B cell (primary cell): ENCODE measurements around the gene CCDC6. TPM values are rescaled to one million over a fixed set of nuclear protein-coding genes. Genes with fewer than 3 reads are reported as not detected.

ENCODE experiments used
- ATAC-seq: fragments of 200-7000 bp; cut with Tn5 transposase; one replicate; pipeline ENCODE4 v1.10.0; 2021; ENCODE audit warnings: low read depth, mild to moderate bottlenecking, moderate number of reproducible peaks, moderate library complexity
- CTCF ChIA-PET: fragments of 350-600 bp; sonication (Branson Sonifier 250); formaldehyde crosslinking; loops from one replicate; lab custom pipeline; 2021; ENCODE audit warnings: antibody characterized with exemption, inconsistent platforms; lab: Charles Lee
- POLR2A ChIA-PET: fragments of 350-600 bp; sonication (Branson Sonifier 250); formaldehyde crosslinking; loops from one replicate; lab custom pipeline; 2021; ENCODE audit warnings: antibody characterized with exemption; lab: Charles Lee
- DNase-seq: peaks from one replicate; pipeline ENCODE4 v3.0.0; 2013
- H2AFZ ChIP-seq: 2 replicates; pipeline ENCODE4 v1.6.1; 2012; ENCODE audit warnings: mild to moderate bottlenecking, low read depth, low read length; ENCODE audit not compliant: insufficient read depth, poor library complexity, severe bottlenecking
- H3K27ac ChIP-seq, 2 donors: 1 replicate in 1 of 2; 2 replicates in 1 of 2; pipeline ENCODE4 v1.5.1; 2012 to 2013; ENCODE audit warnings: low read length in 2 of 2, mild to moderate bottlenecking in 2 of 2, moderate library complexity in 1 of 2
- H3K27me3 ChIP-seq, 4 experiments: fragments of 200-600 bp in 1 of 4; sonication (generic) in 1 of 4; replicated peaks in 1 of 4; 1 replicate in 2 of 4; 2 replicates in 2 of 4; pipeline versions ENCODE4 v1.6.1 to v1.7.0; 2013 to 2016; ENCODE audit warnings: low read length in 3 of 4, mild to moderate bottlenecking in 2 of 4, mixed read lengths in 1 of 4, moderate library complexity in 1 of 4; ENCODE audit not compliant: insufficient read depth in 4 of 4, control insufficient read depth in 3 of 4; ENCODE audit errors: control extremely low read depth in 1 of 4
- H3K36me3 ChIP-seq, 2 experiments: replicated peaks in 1 of 2; 1 replicate in 1 of 2; 2 replicates in 1 of 2; pipeline versions ENCODE4 v1.6.1 to v1.7.1; 2013; ENCODE audit warnings: low read length in 1 of 2; ENCODE audit not compliant: insufficient read depth in 2 of 2, control insufficient read depth in 1 of 2; ENCODE audit errors: control extremely low read depth in 1 of 2, extremely low read depth in 1 of 2
- H3K4me1 ChIP-seq, 2 donors: fragments of 200-600 bp in 1 of 2; sonication (generic) in 1 of 2; 1 replicate in 1 of 2; 2 replicates in 1 of 2; pipeline versions ENCODE4 v1.5.1 to v1.6.1; 2013 to 2017; ENCODE audit warnings: low read length in 2 of 2; ENCODE audit not compliant: control insufficient read depth in 2 of 2, insufficient read depth in 2 of 2
- H3K4me2 ChIP-seq: replicated peaks from 2 replicates; pipeline ENCODE3; 2012; ENCODE audit warnings: mild to moderate bottlenecking, low read depth, low read length; ENCODE audit not compliant: poor library complexity, severe bottlenecking
- H3K4me3 ChIP-seq, 5 experiments: fragments of 200-600 bp in 1 of 5; sonication (generic) in 1 of 5; 1 replicate in 3 of 5; 2 replicates in 2 of 5; pipeline versions ENCODE4 v1.5.1 to v1.7.0; 2011 to 2016; ENCODE audit warnings: low read length in 4 of 5, mild to moderate bottlenecking in 4 of 5, low read depth in 2 of 5, control low read depth in 1 of 5, moderate library complexity in 1 of 5; ENCODE audit not compliant: insufficient read depth in 1 of 5; ENCODE audit errors: control extremely low read depth in 1 of 5, extremely low read depth in 1 of 5
- H3K79me2 ChIP-seq: fragments of 200-600 bp; sonication (generic); one replicate; pipeline ENCODE4 v1.6.0; 2016; ENCODE audit warnings: low read length; ENCODE audit not compliant: control insufficient read depth, insufficient read depth
- H3K9ac ChIP-seq: fragments of 200-600 bp; sonication (generic); 2 replicates; pipeline ENCODE4 v1.6.1; 2017; ENCODE audit warnings: mild to moderate bottlenecking, low read length, moderate library complexity
- H3K9me3 ChIP-seq, 3 donors: one replicate each; pipeline versions ENCODE4 v1.6.1 to v1.7.1; 2013; ENCODE audit warnings: low read length in 2 of 3; ENCODE audit not compliant: control insufficient read depth in 2 of 3, insufficient read depth in 1 of 3; ENCODE audit errors: control extremely low read depth in 1 of 3
- H4K20me1 ChIP-seq: 2 replicates; pipeline ENCODE4 v1.6.0; 2012; ENCODE audit warnings: mild to moderate bottlenecking, low read length; ENCODE audit not compliant: insufficient read depth, control insufficient read depth, poor library complexity, severe bottlenecking
- H3K27ac Mint-ChIP-seq: one replicate; pipeline ENCODE4 v1.8.0; 2021; ENCODE audit warnings: mixed read lengths
- H3K27me3 Mint-ChIP-seq: one replicate; pipeline ENCODE4 v1.8.0; 2021; ENCODE audit warnings: mixed read lengths
- H3K4me1 Mint-ChIP-seq: one replicate; pipeline ENCODE4 v1.8.0; 2021; ENCODE audit warnings: mixed read lengths
- H3K4me3 Mint-ChIP-seq: one replicate; pipeline ENCODE4 v1.8.0; 2021; ENCODE audit warnings: mixed read lengths
- H3K9me3 Mint-ChIP-seq: one replicate; pipeline ENCODE4 v1.8.0; 2022; ENCODE audit warnings: mixed read lengths; ENCODE audit not compliant: insufficient read depth
- CTCF ChIP-seq: fragments of 200-600 bp; IDR thresholded peaks from one replicate; pipeline ENCODE4 v1.8.0; 2022; ENCODE audit warnings: antibody characterized with exemption, mild to moderate bottlenecking
- EZH2 ChIP-seq: IDR thresholded peaks from 2 replicates; pipeline ENCODE4 v1.6.1; 2012; ENCODE audit warnings: borderline replicate concordance, low read depth, mild to moderate bottlenecking, moderate library complexity, low read length; ENCODE audit not compliant: insufficient read depth, poor library complexity, severe bottlenecking
- WGBS: methylation state at CpG from one replicate; pipeline ENCODE4 v1.1.5; 2013; ENCODE audit warnings: missing lambda C conversion rate; ENCODE audit not compliant: insufficient coverage; 5-methylcytosine and 5-hydroxymethylcytosine counted together
- intact Hi-C: fragments of 100-400 bp; cut with micrococcal nuclease; formaldehyde crosslinking; loops from one replicate; pipeline ENCODE4 v1.10.0; 2022
- polyA plus RNA-seq: library from polyadenylated mRNA; depleted of rRNA; stranded (reverse); fragments of >200 nt; gene quantifications from 2 replicates; pipeline ENCODE4 v1.2.3, GENCODE V29; 2012
- total RNA-seq, 2 donors: library from RNA; stranded (reverse); fragments of 120-200 nt in 1 of 2; gene quantifications; 1 replicate in 1 of 2; 2 replicates in 1 of 2; pipeline versions ENCODE4 v1.2.3 to v1.2.4, GENCODE V29; 2013 to 2022

CCDC6 gene
- total and polyA plus RNA-seq, 2 donors (not counting 1 experiment from before 2014, with no cell fraction given) = 18.2 to 30.1 TPM

GRCh38 chr10:59820471-59820870 lies 85.9 kb downstream of the CCDC6 start:
- ChIA-PET CTCF (interaction anchor here (0.7 to 1.7 kb wide), 3 partner anchors 12 to 194 kb away, joined by 3 to 6 read pairs (median 5); no protein-coding TSS in a partner anchor), POLR2A (no interaction called here)
- no peak overlapping the region for H3K27ac Mint-ChIP-seq
- H3K27me3 Mint-ChIP-seq = no peaks in the 10 kb centered on the region
- TF ChIP-seq EZH2 = no peak
- no peak for TF ChIP-seq CTCF
- no peak overlapping the region for H3K4me2 ChIP-seq
- no peak overlapping the region for H3K4me3 ChIP-seq
- H3K9me3 Mint-ChIP-seq = no peaks in the 10 kb centered on the region
- DNase-seq (no peak), ATAC-seq (no peak)
- H4K20me1 ChIP-seq = peaks cover 66% of the 10 kb centered on the region
- 100% methylated on average over 2 of the region's 5 CpGs for WGBS
- no peak overlapping the region for H3K9ac ChIP-seq
- no peaks in the 10 kb centered on the region for H3K27me3 ChIP-seq
- H3K9me3 ChIP-seq = peaks cover 0 to 3% (median 0%) of the 10 kb centered on the region in 3 donors
- H2AFZ ChIP-seq = no peak overlapping the region
- H3K27ac ChIP-seq = no peak overlapping the region
- intact Hi-C loops = no loop called here
- H3K4me1 ChIP-seq = no peaks in the 10 kb centered on the region
- peaks cover 30% of the 10 kb centered on the region for H3K4me1 Mint-ChIP-seq
- H3K36me3 ChIP-seq = peaks cover 3 to 32% of the 10 kb centered on the region in 2 experiments
- no peak overlapping the region for H3K4me3 Mint-ChIP-seq
- H3K79me2 ChIP-seq = peaks cover 59% of the 10 kb centered on the region

- Histone ChIP-seq H3K27ac (peak overlapping the region in 1 of 2 donors; percentile 6), H3K4me2 (no peak overlapping the region), H3K9ac (no peak overlapping the region), H3K79me2 (peaks cover 52% of the 10 kb centered on the region), H3K4me1 (no peaks in the 10 kb centered on the region), H3K9me3 (peaks cover 0 to 3% (median 0%) of the 10 kb centered on the region in 3 donors), H3K36me3 (peaks cover 3 to 32% of the 10 kb centered on the region in 2 experiments), H3K4me3 (no peak overlapping the region), H2AFZ (no peak overlapping the region), H3K27me3 (no peaks in the 10 kb centered on the region), H4K20me1 (peaks cover 61% of the 10 kb centered on the region)
- H3K4me1 Mint-ChIP-seq = peaks cover 27% of the 10 kb centered on the region
- no peak overlapping the region for H3K4me3 Mint-ChIP-seq
- 100% methylated on average over 1 of the region's 2 CpGs for WGBS
- H3K27me3 Mint-ChIP-seq = no peaks in the 10 kb centered on the region
- TF ChIP-seq EZH2 (no peak), CTCF (no peak)
- ATAC-seq = no peak
- no peak for DNase-seq
- intact Hi-C loops = no loop called here
- CTCF ChIA-PET = interaction anchor here (1.0 kb wide), 1 partner anchor 11 kb away, joined by 5 read pairs; no protein-coding TSS in a partner anchor
- no peaks in the 10 kb centered on the region for H3K9me3 Mint-ChIP-seq
- POLR2A ChIA-PET = no interaction called here
- no peak overlapping the region for H3K27ac Mint-ChIP-seq
Observed at GRCh38 chr10:59819683-59820082, 86.7 kb downstream of the CCDC6 start.
